NCI-H2107 treated with DMSO at 0.1 percent for 48 hours (cell line): Measurements from ENCODE around the gene EAPP.
"Not testable (repeated sequence)": the region's sequence is repeated elsewhere in the genome, so short reads cannot be mapped to it uniquely, and the experiment has no call there.

Experiments used
- DNase-seq: peaks from one replicate; lab custom pipeline; 2025; ENCODE audit not compliant: unreplicated experiment; lab: John Stamatoyannopoulos, UW

The EAPP gene

GRCh38 chr14:34484726-34485125 lies 54.8 kb downstream of the EAPP start:
- no peak for DNase-seq

DNA sequence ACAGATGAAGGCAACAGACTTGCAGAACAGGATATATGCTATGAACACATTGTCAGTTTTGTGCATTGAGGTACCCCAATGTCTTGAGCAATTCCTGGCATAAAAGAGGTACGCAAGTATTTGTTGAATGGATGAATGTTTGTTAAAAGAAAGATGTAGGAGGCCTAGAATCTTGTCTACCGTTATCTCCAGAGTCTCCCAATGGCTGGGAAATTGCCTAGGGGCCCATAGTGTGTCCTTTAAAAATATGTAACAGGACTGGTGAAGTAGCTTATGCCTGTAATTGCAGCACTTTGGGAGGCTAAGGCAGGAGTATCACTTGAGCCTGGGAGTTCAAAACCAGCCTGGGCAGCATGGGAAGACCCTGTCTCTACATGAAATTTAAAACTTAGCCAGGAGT lies 57.0 kb downstream of the EAPP start:
- no peak for DNase-seq

GRCh38 chr14:34479694-34480093 lies 59.8 kb downstream of the EAPP start:
- DNase-seq = no peak

GRCh38 chr14:34478261-34478660 lies 61.2 kb downstream of the EAPP start:
- no peak for DNase-seq

- not testable (repeated sequence) for DNase-seq
These were observed 63.5 kb downstream of the EAPP start for GRCh38 chr14:34476036-34476435.

DNA sequence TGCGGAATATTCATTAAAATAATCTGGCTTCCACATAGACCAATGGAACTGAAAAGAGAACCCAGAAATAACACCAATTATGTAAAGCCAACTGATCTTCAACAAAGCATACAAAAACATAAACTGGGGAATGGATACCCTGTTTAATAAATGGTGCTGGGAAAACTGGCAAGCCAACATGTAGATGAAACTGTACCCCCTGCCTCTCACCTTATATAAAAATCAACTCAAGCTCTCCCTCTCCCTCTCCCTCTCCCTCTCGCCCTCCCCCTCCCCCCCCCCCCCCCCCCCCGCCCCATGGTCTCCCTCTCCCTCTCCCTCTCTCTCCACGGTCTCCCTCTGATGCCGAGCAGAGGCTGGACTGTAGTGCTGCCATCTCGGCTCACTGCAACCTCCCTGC lies 64.3 kb downstream of the EAPP start:
- DNase-seq = no peak

- DNase-seq = no peak
These were observed 65.3 kb downstream of the EAPP start for GRCh38 chr14:34474187-34474679.

DNA sequence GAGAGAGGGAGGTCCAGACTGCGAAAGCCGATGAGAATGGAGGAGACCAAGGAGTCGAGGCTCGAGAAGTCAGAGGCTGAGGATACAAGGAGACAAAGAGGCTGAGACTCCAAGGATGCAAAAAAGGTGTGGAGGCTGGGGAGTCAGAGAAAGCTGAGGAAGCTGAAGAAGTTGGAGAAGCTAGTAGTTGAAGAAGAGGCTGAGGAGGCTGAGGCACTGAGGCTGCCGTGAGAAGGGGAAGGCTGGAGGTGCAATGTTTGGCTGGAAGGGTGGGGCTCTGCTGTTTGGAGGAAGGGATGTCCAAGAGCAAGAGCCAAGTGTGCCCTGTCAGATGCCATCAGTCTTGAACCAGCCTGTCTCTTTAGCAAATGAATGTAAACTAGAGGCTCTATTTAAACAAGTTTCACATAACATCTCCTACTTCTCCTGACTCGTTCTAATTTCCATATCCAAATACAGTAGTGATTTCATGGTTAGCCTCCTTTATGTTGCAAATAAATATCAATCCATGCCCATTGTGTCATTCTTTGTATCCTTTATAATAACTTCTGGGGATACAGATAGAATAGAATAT lies 66.7 kb downstream of the EAPP start:
- DNase-seq = no peak

- no peak for DNase-seq
These were observed 69.2 kb downstream of the EAPP start for GRCh38 chr14:34470319-34470718.

- DNase-seq = no peak
These were observed 72.8 kb downstream of the EAPP start for GRCh38 chr14:34466691-34467090.
